ENCODE data around the gene NCAM2. TPM values are rescaled to one million over a fixed set of nuclear protein-coding genes. Genes with fewer than 3 reads are reported as not detected.
A peak's percentile ranks its signal among the peaks of the same experiment; 100 is the strongest.

NCAM2 gene
- total and polyA plus RNA-seq, 2 experiments from 2014 or later = 0.36 to 0.83 TPM

DNA sequence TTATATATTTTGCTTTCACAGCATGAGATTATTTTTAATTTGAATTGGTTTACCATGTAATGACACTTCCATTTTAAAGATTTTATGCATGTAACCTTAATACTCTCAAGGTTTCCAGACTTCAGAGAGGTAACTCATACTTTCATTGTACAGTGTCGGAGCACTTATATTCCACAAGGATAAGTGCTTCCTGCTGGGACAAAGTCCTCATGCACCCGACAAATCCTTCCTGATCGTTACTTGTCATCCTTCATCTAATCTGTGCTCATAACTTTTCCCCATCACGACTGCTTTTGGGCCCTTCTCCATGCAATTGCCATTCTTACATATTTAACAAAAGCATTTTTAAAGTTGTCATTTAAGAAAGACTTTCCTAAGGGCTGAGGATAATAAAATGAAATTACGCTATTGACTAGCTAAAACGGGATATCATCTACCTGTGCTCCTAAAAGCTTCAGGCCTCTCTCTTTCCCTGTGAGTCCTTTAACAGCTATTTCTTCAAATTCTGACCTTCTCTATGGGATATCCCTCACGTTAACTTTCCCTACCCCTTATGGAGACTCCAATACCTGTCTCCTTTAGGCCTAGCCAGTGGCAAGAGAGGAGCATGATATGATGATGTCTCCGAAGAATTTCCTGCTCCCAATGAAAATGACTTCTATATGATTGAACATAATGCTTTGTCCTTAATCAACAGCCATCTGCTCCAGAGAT is 59.3 kb downstream of the NCAM2 start (continued):
- TF ChIP-seq, protein P1, sequence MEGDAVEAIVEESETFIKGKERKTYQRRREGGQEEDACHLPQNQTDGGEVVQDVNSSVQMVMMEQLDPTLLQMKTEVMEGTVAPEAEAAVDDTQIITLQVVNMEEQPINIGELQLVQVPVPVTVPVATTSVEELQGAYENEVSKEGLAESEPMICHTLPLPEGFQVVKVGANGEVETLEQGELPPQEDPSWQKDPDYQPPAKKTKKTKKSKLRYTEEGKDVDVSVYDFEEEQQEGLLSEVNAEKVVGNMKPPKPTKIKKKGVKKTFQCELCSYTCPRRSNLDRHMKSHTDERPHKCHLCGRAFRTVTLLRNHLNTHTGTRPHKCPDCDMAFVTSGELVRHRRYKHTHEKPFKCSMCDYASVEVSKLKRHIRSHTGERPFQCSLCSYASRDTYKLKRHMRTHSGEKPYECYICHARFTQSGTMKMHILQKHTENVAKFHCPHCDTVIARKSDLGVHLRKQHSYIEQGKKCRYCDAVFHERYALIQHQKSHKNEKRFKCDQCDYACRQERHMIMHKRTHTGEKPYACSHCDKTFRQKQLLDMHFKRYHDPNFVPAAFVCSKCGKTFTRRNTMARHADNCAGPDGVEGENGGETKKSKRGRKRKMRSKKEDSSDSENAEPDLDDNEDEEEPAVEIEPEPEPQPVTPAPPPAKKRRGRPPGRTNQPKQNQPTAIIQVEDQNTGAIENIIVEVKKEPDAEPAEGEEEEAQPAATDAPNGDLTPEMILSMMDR (conservative IDR thresholded peaks at IDR 0.05; ENCODE audit: low read depth in 2 of 2) = no peak
- TF ChIP-seq STAT1 (IDR thresholded peaks at IDR 0.05; ENCODE audit: unreplicated experiment) (no peak), POLR2AphosphoS5 (IDR thresholded peaks at IDR 0.05; ENCODE audit: low read depth) (no peak)
- TF ChIP-seq, protein P2, sequence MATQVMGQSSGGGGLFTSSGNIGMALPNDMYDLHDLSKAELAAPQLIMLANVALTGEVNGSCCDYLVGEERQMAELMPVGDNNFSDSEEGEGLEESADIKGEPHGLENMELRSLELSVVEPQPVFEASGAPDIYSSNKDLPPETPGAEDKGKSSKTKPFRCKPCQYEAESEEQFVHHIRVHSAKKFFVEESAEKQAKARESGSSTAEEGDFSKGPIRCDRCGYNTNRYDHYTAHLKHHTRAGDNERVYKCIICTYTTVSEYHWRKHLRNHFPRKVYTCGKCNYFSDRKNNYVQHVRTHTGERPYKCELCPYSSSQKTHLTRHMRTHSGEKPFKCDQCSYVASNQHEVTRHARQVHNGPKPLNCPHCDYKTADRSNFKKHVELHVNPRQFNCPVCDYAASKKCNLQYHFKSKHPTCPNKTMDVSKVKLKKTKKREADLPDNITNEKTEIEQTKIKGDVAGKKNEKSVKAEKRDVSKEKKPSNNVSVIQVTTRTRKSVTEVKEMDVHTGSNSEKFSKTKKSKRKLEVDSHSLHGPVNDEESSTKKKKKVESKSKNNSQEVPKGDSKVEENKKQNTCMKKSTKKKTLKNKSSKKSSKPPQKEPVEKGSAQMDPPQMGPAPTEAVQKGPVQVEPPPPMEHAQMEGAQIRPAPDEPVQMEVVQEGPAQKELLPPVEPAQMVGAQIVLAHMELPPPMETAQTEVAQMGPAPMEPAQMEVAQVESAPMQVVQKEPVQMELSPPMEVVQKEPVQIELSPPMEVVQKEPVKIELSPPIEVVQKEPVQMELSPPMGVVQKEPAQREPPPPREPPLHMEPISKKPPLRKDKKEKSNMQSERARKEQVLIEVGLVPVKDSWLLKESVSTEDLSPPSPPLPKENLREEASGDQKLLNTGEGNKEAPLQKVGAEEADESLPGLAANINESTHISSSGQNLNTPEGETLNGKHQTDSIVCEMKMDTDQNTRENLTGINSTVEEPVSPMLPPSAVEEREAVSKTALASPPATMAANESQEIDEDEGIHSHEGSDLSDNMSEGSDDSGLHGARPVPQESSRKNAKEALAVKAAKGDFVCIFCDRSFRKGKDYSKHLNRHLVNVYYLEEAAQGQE (IDR thresholded peaks at IDR 0.05; ENCODE audit: unreplicated experiment) = no peak

DNA sequence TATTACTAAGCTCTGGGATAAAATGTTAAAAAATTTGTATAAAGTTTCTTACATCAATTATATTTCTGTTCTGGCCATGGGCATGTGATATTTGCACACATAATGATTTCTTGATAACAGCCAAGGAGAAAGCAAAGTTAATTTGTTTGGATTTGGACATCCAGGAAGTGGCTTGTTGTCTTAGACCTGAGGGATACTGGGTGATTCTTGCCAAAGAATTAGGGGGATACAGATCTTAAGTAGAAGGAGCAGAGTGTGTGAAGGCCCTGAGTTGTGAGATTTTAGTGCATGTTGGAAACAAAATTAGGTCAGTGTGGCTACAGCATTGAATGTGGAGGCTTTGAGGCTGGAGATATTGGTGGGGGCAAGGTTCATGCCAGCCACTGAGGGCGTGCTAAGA is 65.6 kb downstream of the NCAM2 start:
- H2AFZ ChIP-seq = no peak overlapping the region
- no peak overlapping the region for H3K4me3 ChIP-seq
- DNase-seq (ENCODE audit: low spot score) (no peak), ATAC-seq (no peak)
- Mint-ChIP-seq H3K9me3 (no peaks in the 10 kb centered on the region), H3K27me3 (ENCODE audit: insufficient read depth, low read depth, poor library complexity) (no peaks in the 10 kb centered on the region), H3K4me1 (peaks cover 19% of the 10 kb centered on the region; the same call in 2 of the 3 replicates), H3K27ac (peak overlapping the region; percentile 65), H3K4me3 (no peak overlapping the region), H3K36me3 (ENCODE audit: low read depth) (no peaks in the 10 kb centered on the region)
- no peaks in the 10 kb centered on the region for H3K36me3 ChIP-seq (ENCODE audit: insufficient read depth)
- peaks cover 9% of the 10 kb centered on the region; the same call in 1 of the 2 replicates for H3K4me1 ChIP-seq (ENCODE audit: insufficient read depth)
- H3K79me2 ChIP-seq (replicated peaks; ENCODE audit: insufficient read depth) = no peaks in the 10 kb centered on the region
- TF ChIP-seq, protein P1 (conservative IDR thresholded peaks at IDR 0.05; ENCODE audit: low read depth in 2 of 2) = no peak
- TF ChIP-seq, protein P2 (IDR thresholded peaks at IDR 0.05; ENCODE audit: unreplicated experiment) = no peak
- TF ChIP-seq EZH2phosphoT487 (IDR thresholded peaks at IDR 0.05; ENCODE audit: unreplicated experiment) = no peak
- no peaks in the 10 kb centered on the region for H3K27me3 ChIP-seq (ENCODE audit: insufficient read depth)
- no peaks in the 10 kb centered on the region for H3K9me2 ChIP-seq (ENCODE audit: insufficient read depth)
- H3K27ac ChIP-seq (ENCODE audit: low read depth) = no peak overlapping the region
- H4K20me1 ChIP-seq (replicated peaks; ENCODE audit: insufficient read depth) = no peaks in the 10 kb centered on the region
- no peak overlapping the region for H3K4me2 ChIP-seq
- H3F3A ChIP-seq (replicated peaks; ENCODE audit: low read depth) = no peaks in the 10 kb centered on the region

Measured in GM23338 (cell line).